SU-DHL-6 (cell line): ENCODE measurements around the gene AFF2.

ENCODE experiments used
- H2AFZ ChIP-seq: fragments of 200-600 bp; sonication (generic); 2 replicates; pipeline ENCODE4 v1.6.1; 2014; ENCODE audit warnings: low read depth, mild to moderate bottlenecking, moderate library complexity, mixed read lengths, antibody characterized with exemption, low read length; ENCODE audit not compliant: severe bottlenecking
- H3F3A ChIP-seq: fragments of 200-600 bp; shearing (Covaris generic); 2 replicates; pipeline ENCODE4 v1.6.0; 2016; ENCODE audit warnings: antibody characterized with exemption, mild to moderate bottlenecking; ENCODE audit not compliant: insufficient read depth
- H3K27ac ChIP-seq: fragments of 200-600 bp; sonication (generic); 2 replicates; pipeline ENCODE4 v1.5.1; 2016; ENCODE audit warnings: low read depth, mild to moderate bottlenecking, low read length, moderate library complexity, mixed read lengths
- H3K27me3 ChIP-seq: fragments of 200-600 bp; sonication (generic), shearing (Covaris generic); 2 replicates; pipeline ENCODE4 v1.6.0; 2014; ENCODE audit warnings: mild to moderate bottlenecking, low read length
- H3K36me3 ChIP-seq: fragments of 200-600 bp; sonication (generic); 2 replicates; pipeline ENCODE4 v1.6.1; 2014; ENCODE audit warnings: mild to moderate bottlenecking, low read length, mixed read lengths
- H3K4me2 ChIP-seq: fragments of 300-600, 200-600 bp; shearing (Covaris generic), sonication (generic); 2 replicates; pipeline ENCODE4 v1.6.0; 2014; ENCODE audit warnings: low read length, low read depth, mild to moderate bottlenecking; ENCODE audit not compliant: poor library complexity, severe bottlenecking
- H3K4me3 ChIP-seq: fragments of 200-600 bp; sonication (generic); 2 replicates; pipeline ENCODE4 v1.5.1; 2014; ENCODE audit warnings: antibody characterized with exemption, low read length, mild to moderate bottlenecking, mixed read lengths; ENCODE audit not compliant: insufficient read depth, poor library complexity, severe bottlenecking
- H3K79me2 ChIP-seq: fragments of 200-600 bp; sonication (generic); 2 replicates; pipeline ENCODE4 v1.6.1; 2014; ENCODE audit warnings: mild to moderate bottlenecking, low read length, moderate library complexity; ENCODE audit not compliant: insufficient read depth
- H3K9ac ChIP-seq: fragments of 200-600 bp; sonication (generic); 2 replicates; pipeline ENCODE4 v1.7.0; 2014; ENCODE audit warnings: mild to moderate bottlenecking, low read length
- H3K9me2 ChIP-seq: fragments of 200-600 bp; sonication (generic); replicated peaks from 2 replicates; pipeline ENCODE4 v1.6.1; 2014; ENCODE audit warnings: low read length; ENCODE audit not compliant: insufficient read depth
- H3K9me3 ChIP-seq: fragments of 200-600 bp; sonication (generic); 2 replicates; pipeline ENCODE4 v1.6.1; 2014; ENCODE audit warnings: low read length, mixed read lengths; ENCODE audit not compliant: insufficient read depth
- H4K20me1 ChIP-seq: fragments of 200-600 bp; sonication (generic); 2 replicates; pipeline ENCODE4 v1.6.1; 2014; ENCODE audit warnings: low read depth, mild to moderate bottlenecking, antibody characterized with exemption, low read length, moderate library complexity, mixed read lengths
- CTCF ChIP-seq: fragments of 200-600 bp; sonication (generic); IDR thresholded peaks from one replicate; pipeline ENCODE4 v1.5.1; 2017; ENCODE audit warnings: antibody characterized with exemption, mild to moderate bottlenecking, low read length, moderate library complexity; ENCODE audit not compliant: insufficient read depth, poor library complexity, severe bottlenecking
- EZH2phosphoT487 ChIP-seq: fragments of 200-600 bp; sonication (generic), shearing (Covaris generic); conservative IDR thresholded peaks from 2 replicates; pipeline ENCODE4 v1.6.1; 2018; ENCODE audit warnings: mild to moderate bottlenecking, antibody characterized with exemption, low read length, moderate library complexity, mixed read lengths

The AFF2 gene

GRCh38 chrX:149039057-149039456 lies 538.6 kb downstream of the AFF2 start:
- H3K4me2 ChIP-seq, result no peak overlapping the region
- no peak overlapping the region for H3K9ac ChIP-seq
- no peak overlapping the region for H3K4me3 ChIP-seq
- TF ChIP-seq EZH2phosphoT487 (no peak), CTCF (no peak)
- H2AFZ ChIP-seq, result no peak overlapping the region
- H3K9me2 ChIP-seq, result no peaks in the 10 kb centered on the region
- H3K27me3 ChIP-seq, result no peaks in the 10 kb centered on the region
- no peak overlapping the region for H3K27ac ChIP-seq
- H4K20me1 ChIP-seq, result no peaks in the 10 kb centered on the region
- no peaks in the 10 kb centered on the region for H3K79me2 ChIP-seq
- H3K9me3 ChIP-seq, result no peaks in the 10 kb centered on the region
- H3K36me3 ChIP-seq, result no peaks in the 10 kb centered on the region
- no peaks in the 10 kb centered on the region for H3F3A ChIP-seq

GRCh38 chrX:149040873-149041535 lies 540.6 kb downstream of the AFF2 start:
- no peaks in the 10 kb centered on the region for H3K36me3 ChIP-seq
- no peaks in the 10 kb centered on the region for H3F3A ChIP-seq
- H4K20me1 ChIP-seq, result no peaks in the 10 kb centered on the region
- no peak overlapping the region for H3K4me3 ChIP-seq
- no peaks in the 10 kb centered on the region for H3K9me2 ChIP-seq
- H3K9me3 ChIP-seq, result no peaks in the 10 kb centered on the region
- no peak overlapping the region for H2AFZ ChIP-seq
- H3K27ac ChIP-seq, result no peak overlapping the region
- no peaks in the 10 kb centered on the region for H3K27me3 ChIP-seq
- TF ChIP-seq EZH2phosphoT487, result no peak
- no peak for TF ChIP-seq CTCF
- no peaks in the 10 kb centered on the region for H3K79me2 ChIP-seq
- H3K4me2 ChIP-seq, result no peak overlapping the region
- H3K9ac ChIP-seq, result no peak overlapping the region

- H3K4me2 ChIP-seq, result no peak overlapping the region
- H3K27me3 ChIP-seq, result no peaks in the 10 kb centered on the region
- no peaks in the 10 kb centered on the region for H3K9me2 ChIP-seq
- no peak overlapping the region for H2AFZ ChIP-seq
- no peaks in the 10 kb centered on the region for H4K20me1 ChIP-seq
- H3K9ac ChIP-seq, result no peak overlapping the region
- TF ChIP-seq EZH2phosphoT487, result no peak
- no peak for TF ChIP-seq CTCF
- H3F3A ChIP-seq, result no peaks in the 10 kb centered on the region
- no peaks in the 10 kb centered on the region for H3K79me2 ChIP-seq
- H3K4me3 ChIP-seq, result no peak overlapping the region
- no peaks in the 10 kb centered on the region for H3K9me3 ChIP-seq
- H3K36me3 ChIP-seq, result no peaks in the 10 kb centered on the region
- H3K27ac ChIP-seq, result no peak overlapping the region
Observed at GRCh38 chrX:149043401-149043800, 543.0 kb downstream of the AFF2 start.
